ENCODE measurements around the gene UBL4A.
A peak's percentile ranks its signal among the peaks of the same experiment; 100 is the strongest.

Gene UBL4A

GRCh38 chrX:154481911-154482601, 4.4 kb downstream of the UBL4A start:
- no peak for DNase-seq

DNA sequence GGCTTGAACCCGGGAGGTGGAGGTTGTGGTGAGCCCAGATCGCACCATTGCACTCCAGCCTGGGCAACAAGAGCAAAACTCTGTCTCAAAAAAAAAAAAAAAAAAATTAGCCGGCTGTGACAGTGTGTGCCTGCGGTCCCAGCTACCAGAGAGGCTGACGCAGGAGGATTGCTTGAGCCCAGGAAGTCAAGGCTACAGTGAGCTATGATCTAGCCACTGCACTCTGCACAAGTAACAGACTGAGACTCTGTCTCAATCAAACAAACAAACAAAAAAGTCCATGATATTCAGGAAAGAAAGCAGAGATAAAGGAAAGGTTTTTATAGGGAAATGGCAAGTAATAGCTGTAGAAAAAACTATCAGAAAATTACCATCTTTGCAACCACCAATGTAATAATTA, 5.2 kb downstream of the UBL4A start:
- DNase-seq, result no peak

- peak; percentile 94 for DNase-seq
These were observed 7.4 kb downstream of the UBL4A start, which contains the start of gene LAGE3 for GRCh38 chrX:154478728-154479622. LAGE3 (minus strand) TSS chrX:154479281; CDS start chrX:154478915, 366 bp downstream.

DNA sequence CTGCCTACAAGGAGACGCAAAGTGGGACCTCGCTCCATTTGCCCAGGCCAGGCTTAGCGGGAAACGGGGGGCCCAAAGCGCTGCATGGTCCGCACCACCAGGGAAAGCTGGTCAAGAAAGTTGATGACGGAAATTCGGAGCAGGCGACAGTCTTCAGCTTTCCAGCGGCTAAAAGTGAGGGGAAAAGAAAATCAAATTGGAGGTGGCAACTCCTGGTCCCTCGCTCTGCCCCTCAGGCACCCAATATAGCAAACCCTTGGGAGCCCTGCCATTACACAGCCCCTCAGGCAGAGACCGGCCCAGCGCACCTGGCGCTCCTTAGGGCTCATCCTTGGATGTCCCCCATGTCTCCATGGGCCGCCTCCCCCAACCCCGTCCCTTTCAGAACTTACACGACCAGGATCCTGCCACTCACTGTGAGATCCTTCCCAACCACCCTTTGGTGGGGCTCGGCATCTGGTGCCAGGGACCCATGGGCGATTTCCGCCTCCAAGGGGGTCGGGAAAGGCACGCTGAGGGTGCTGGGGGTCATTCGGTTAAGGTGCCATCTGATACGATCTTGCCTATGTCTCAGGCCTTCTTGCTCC, 8.4 kb downstream of the UBL4A start:
- peak; percentile 5 for DNase-seq

DNA sequence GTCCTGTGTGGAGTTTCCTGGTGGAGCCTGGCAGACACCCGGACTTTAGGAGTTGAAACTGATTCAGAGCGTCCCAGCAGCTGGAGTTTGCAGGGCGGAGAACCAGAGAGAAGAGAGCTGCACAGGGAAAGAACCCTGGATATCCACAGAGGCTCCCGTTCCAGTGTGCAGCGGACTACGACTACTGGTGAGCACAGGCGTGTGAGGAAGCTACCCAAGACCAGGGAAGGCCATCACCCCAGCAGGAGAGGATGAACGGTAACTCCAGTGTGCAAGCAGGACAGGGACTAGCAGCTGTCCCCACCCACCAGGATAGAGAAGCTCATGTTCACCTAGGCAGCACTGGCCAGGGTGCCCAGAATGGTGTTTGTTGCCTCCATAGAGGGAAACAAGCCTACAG, 9.6 kb downstream of the UBL4A start:
- no peak for DNase-seq

GRCh38 chrX:154473683-154474082, 12.7 kb downstream of the UBL4A start:
- DNase-seq, result no peak

GRCh38 chrX:154472685-154473632, 13.5 kb downstream of the UBL4A start:
- DNase-seq, result peak; percentile 9

GRCh38 chrX:154471839-154472684, 14.4 kb downstream of the UBL4A start:
- no peak for DNase-seq

DNA sequence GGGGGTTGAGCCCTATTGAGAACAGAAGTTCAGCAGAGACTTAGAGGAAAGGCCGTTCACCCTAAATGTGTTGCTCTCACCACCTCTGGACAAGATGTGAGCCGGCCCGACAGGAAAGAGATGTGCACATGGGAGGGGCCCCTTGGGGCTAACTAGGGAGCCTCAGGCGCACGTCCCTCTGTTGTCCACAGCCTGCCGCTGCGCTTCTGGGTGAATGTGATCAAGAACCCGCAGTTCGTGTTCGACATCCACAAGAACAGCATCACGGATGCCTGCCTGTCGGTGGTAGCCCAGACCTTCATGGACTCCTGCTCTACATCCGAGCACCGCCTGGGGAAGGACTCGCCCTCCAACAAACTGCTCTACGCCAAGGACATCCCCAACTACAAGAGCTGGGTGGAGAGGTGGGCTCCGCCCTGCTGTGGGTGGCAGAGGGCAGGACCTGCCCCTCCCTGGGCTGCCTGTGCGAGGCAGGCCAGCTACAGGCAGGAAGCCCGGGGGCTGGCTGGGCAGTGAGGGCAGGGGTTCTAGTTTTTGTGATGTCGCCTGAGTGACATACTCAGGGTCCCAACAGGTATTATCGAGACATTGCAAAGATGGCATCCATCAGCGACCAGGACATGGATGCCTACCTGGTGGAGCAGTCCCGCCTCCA, 15.4 kb downstream of the UBL4A start:
- no peak for DNase-seq

- DNase-seq, result no peak
These were observed 16.0 kb downstream of the UBL4A start for GRCh38 chrX:154470434-154470833.

- DNase-seq, result no peak
These were observed 16.5 kb downstream of the UBL4A start for GRCh38 chrX:154469880-154470279.

DNA sequence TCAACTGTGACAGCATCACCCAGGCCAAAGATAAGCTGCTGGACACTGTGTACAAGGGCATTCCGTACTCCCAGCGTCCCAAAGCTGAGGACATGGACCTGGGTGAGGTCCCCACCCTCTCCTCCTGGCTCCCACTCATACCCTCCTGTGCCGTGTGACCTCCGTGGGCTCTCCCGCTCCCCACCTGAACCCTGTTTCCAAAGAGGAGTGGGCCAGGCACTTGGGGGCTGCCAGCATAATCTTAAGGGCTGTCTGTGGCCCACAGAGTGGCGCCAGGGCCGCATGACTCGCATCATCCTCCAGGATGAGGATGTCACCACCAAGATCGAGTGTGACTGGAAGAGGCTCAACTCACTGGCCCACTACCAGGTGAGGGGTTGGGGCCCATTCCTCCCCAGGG, 17.3 kb downstream of the UBL4A start:
- no peak for DNase-seq

DNA sequence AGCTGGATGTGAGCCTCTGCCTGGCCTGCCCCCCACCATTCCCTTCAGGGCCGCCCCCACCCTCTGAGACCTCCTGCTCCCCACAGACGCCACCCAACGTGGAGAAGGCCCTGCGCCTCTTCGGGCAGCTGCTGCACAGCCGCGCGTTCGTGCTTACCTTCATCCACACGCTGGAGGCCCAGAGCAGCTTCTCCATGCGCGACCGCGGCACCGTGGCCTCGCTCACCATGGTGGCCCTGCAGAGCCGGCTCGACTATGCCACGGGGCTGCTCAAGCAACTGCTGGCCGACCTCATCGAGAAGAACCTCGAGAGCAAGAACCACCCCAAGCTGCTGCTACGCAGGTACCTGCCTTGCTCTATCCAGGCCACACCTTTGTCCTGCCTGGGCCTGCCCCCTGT, 18.2 kb downstream of the UBL4A start:
- DNase-seq, result no peak

DNA sequence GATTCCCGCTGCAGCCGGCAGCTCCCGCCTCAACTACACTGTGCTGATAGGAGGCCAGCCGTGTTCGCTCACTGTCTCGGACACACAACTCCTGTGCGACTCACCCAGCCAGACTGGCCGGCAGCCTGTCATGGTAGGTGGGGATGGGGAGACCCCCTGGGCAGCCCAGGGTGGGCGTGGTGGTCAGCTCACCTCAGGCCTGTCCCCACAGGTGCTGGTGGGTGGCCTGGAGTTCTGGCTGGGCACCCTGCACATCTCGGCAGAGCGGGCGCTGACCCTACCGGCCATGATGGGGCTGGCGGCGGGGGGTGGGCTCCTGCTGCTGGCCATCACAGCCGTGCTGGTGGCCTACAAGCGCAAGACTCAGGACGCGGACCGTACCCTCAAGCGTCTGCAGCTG, 18.9 kb downstream of the UBL4A start:
- no peak for DNase-seq

GRCh38 chrX:154466907-154467306, 19.5 kb downstream of the UBL4A start:
- DNase-seq, result no peak

DNA sequence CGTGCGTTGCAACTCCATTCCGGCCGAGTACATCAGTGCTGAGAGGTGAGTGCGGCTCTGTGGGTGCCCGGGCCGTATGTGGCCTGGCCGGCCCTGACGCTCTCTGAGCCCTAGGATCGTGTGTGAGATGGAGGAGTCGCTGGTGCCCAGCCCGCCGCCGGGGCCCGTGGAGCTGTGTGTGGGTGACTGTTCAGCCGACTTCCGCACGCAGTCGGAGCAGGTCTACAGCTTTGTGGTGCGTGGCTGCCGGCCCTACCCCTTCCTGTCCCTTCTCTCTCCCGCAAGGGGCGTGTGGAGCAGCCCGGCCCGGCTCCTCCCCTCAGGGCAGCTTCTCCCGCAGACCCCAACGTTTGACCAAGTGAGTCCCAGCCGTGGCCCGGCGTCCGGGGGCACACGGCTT, 20.4 kb downstream of the UBL4A start:
- no peak for DNase-seq

GRCh38 chrX:154465601-154466000, 20.8 kb downstream of the UBL4A start:
- DNase-seq, result no peak

GRCh38 chrX:154464806-154465365, 21.5 kb downstream of the UBL4A start:
- no peak for DNase-seq

- DNase-seq, result no peak
These were observed 22.7 kb downstream of the UBL4A start for GRCh38 chrX:154463611-154464220.

GRCh38 chrX:154462396-154462795, 24.0 kb downstream of the UBL4A start:
- no peak for DNase-seq

Data from CD4-positive, alpha-beta T cell treated with Interleukin-17A for 1 hour (primary cell).